GM10847 (cell line): Measurements from ENCODE around the gene RPS17.

ENCODE experiments used
- POLR2A ChIP-seq: IDR thresholded peaks from 2 replicates; pipeline ENCODE4 v1.6.1; 2011; ENCODE audit not compliant: insufficient read length; ENCODE audit errors: extremely low read depth

Gene RPS17

GRCh38 chr15:82535566-82536408 lies 4.5 kb downstream of the RPS17 start:
- no peak for TF ChIP-seq POLR2A

DNA sequence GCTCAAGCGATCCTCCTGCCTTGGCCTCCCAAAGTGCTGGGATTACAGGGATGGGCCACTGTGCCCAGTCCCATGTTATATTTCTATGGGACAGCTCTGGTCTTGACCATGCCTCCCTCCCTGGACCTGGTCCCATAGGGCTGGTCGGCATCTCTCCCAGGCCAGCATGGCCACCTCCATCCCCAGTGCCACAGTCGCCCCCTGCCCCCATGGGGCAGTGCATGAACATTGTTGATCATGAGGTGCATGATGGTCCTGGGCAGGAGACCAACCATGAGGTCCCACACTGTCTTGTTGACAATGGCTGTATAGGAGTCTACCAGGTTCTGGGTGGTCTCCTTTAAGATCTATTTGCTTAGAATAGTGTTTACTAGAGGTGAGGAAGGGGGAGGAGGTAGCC lies 6.5 kb downstream of the RPS17 start:
- TF ChIP-seq POLR2A, result no peak

GRCh38 chr15:82532991-82533481 lies 7.2 kb downstream of the RPS17 start:
- TF ChIP-seq POLR2A, result no peak

GRCh38 chr15:82532383-82532990 lies 7.8 kb downstream of the RPS17 start:
- TF ChIP-seq POLR2A, result no peak

DNA sequence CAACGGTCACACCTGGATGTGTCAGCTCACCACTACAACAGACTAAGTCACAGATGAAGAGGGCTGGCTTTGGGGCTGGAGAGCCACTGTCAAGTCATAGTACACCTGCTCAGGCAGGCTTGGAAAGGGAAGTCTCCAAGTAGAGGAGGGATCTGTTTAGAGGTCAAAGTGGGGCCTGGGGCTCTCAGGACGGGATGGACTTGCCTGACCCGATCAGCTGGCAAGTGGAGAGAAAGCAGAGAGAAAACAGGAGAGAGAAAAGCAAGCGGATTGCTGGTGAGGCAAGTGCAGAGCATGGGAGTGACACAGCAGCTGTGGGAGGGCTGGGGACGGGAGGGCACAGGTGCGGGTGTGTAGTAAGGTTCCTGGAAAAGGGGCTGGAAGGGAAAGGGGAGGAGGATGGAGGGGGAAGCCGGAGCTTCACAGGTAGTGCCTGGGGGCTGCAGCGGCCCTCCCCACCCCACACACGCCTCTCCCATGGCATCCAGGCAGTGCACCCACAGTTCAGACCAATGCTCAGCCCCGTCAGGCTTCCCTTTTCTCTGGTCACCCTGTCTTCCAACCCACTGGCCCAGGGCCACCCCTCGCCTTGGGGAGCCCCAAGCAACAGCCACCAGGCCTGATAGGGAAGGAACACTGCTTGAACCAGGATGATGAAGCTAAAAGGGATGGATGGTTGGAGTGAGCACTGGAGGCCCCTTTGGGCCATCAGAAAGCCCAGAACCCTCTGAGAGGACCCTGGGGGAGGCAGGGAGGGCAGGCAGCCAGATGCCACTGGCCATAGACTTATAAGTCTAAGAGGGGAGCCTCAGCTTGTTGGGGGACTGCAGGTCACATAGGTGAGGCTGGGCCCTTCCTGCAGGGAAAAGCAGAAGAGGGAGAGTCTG lies 8.5 kb downstream of the RPS17 start:
- TF ChIP-seq POLR2A, result no peak

- no peak for TF ChIP-seq POLR2A
Measured at GRCh38 chr15:82530606-82531379, 9.5 kb downstream of the RPS17 start.

DNA sequence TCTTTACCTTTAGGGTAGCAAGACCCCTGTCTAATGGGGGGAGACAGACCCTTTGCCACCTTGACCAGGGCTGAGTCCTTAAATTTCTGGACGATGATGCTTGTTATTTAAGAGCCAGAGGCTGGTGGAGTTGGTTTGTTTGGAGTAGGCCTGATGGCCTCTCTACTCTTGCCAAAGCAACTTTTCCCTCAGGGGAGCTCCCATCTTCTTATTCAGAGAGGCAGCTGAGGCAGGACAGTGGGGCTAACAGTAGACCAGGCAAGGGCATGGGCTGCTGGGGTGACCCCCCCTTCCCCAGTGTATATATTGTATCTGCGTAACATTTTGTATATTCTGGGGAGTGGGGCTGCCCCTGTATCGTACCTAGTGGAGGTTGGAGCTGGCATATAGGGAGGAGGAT lies 10.3 kb downstream of the RPS17 start:
- no peak for TF ChIP-seq POLR2A
